HG03520 (cell line): ENCODE measurements around the gene PLEKHG5.
"Not testable (repeated sequence)": the region's sequence is repeated elsewhere in the genome, so short reads cannot be mapped to it uniquely, and the experiment has no call there.

Experiments used
- ATAC-seq: cut with Tn5 transposase; IDR thresholded peaks from one replicate; pipeline ENCODE4 v1.9.1; 2021; ENCODE audit warnings: mild to moderate bottlenecking, moderate library complexity; ENCODE audit not compliant: unreplicated experiment

Gene PLEKHG5

GRCh38 chr1:6447818-6448748 lies 43.4 kb downstream of the PLEKHG5 start:
- ATAC-seq = no peak

GRCh38 chr1:6447016-6447817 lies 44.2 kb downstream of the PLEKHG5 start:
- ATAC-seq = no peak

GRCh38 chr1:6446665-6447015 lies 44.8 kb downstream of the PLEKHG5 start:
- no peak for ATAC-seq

GRCh38 chr1:6445929-6446328 lies 45.5 kb downstream of the PLEKHG5 start:
- ATAC-seq = not testable (repeated sequence)

GRCh38 chr1:6445062-6445763 lies 46.3 kb downstream of the PLEKHG5 start:
- no peak for ATAC-seq

GRCh38 chr1:6444377-6444776 lies 47.1 kb downstream of the PLEKHG5 start:
- ATAC-seq = no peak

GRCh38 chr1:6443339-6444115 lies 47.9 kb downstream of the PLEKHG5 start:
- ATAC-seq = no peak

GRCh38 chr1:6441586-6441985 lies 49.9 kb downstream of the PLEKHG5 start:
- ATAC-seq = no peak

- no peak for ATAC-seq
Observed at GRCh38 chr1:6440198-6441126, 51.0 kb downstream of the PLEKHG5 start.

- no peak for ATAC-seq
Observed at GRCh38 chr1:6438047-6438525, 53.4 kb downstream of the PLEKHG5 start.

- not testable (repeated sequence) for ATAC-seq
Observed at GRCh38 chr1:6437012-6437700, 54.3 kb downstream of the PLEKHG5 start.

- ATAC-seq = not testable (repeated sequence)
Observed at GRCh38 chr1:6436277-6436676, 55.2 kb downstream of the PLEKHG5 start.

- no peak for ATAC-seq
Observed at GRCh38 chr1:6435547-6435946, 55.9 kb downstream of the PLEKHG5 start.

GRCh38 chr1:6435129-6435528 lies 56.3 kb downstream of the PLEKHG5 start:
- no peak for ATAC-seq

GRCh38 chr1:6434186-6434585 lies 57.3 kb downstream of the PLEKHG5 start:
- no peak for ATAC-seq

- not testable (repeated sequence) for ATAC-seq
Observed at GRCh38 chr1:6431645-6432579, 59.6 kb downstream of the PLEKHG5 start.

GRCh38 chr1:6429660-6430411 lies 61.6 kb downstream of the PLEKHG5 start:
- ATAC-seq = not testable (repeated sequence)
